SK-N-MC (cell line): ENCODE data around the gene ARAF.

Source experiments
- DNase-seq: peaks from one replicate; pipeline ENCODE4 v3.0.0-alpha.2; 2011; ENCODE audit warnings: low read depth, low spot score
- H3K27ac ChIP-seq: fragments of 200-600 bp; sonication (generic); 2 replicates; pipeline ENCODE4 v1.5.1; 2016; ENCODE audit warnings: mixed run types
- H3K36me3 ChIP-seq: fragments of 200-600 bp; sonication (generic); 2 replicates; pipeline ENCODE4 v1.6.1; 2017; ENCODE audit warnings: antibody characterized with exemption, low read length, mixed read lengths; ENCODE audit not compliant: insufficient read depth
- H3K4me3 ChIP-seq: fragments of 200-600 bp; sonication (generic); 2 replicates; pipeline ENCODE4 v1.5.1; 2016
- H3K9ac ChIP-seq: fragments of 200-600 bp; sonication (generic); 2 replicates; pipeline ENCODE4 v1.8.0; 2017; ENCODE audit warnings: mixed run types, mixed read lengths; ENCODE audit not compliant: insufficient read length
- H3K9me3 ChIP-seq: fragments of 200-600 bp; sonication (generic); 2 replicates; pipeline ENCODE4 v1.6.1; 2017; ENCODE audit warnings: low read depth, mild to moderate bottlenecking, antibody characterized with exemption, low read length, moderate library complexity, mixed read lengths
- EZH2 ChIP-seq: fragments of 200-600 bp; sonication (generic); IDR thresholded peaks from one replicate; pipeline ENCODE4 v1.6.1; 2017; ENCODE audit warnings: antibody characterized with exemption
- FOXP2 ChIP-seq: optimal IDR thresholded peaks from 2 replicates; pipeline ENCODE3; 2011; ENCODE audit warnings: mild to moderate bottlenecking, moderate library complexity; ENCODE audit not compliant: insufficient read depth; ENCODE audit errors: extremely low read length, control extremely low read depth
- POLR2AphosphoS5 ChIP-seq: IDR thresholded peaks from 2 replicates; pipeline ENCODE4 v1.6.1; 2012; ENCODE audit warnings: mild to moderate bottlenecking, low read depth, low read length, borderline replicate concordance

Gene ARAF

GRCh38 chrX:47619486-47620302 lies 58.7 kb downstream of the ARAF start, which contains the start of gene SYN1:
TSS of gene SYN1 (minus strand) at chrX:47619857. CDS start at chrX:47619728, 129 bp downstream.
- H3K4me3 ChIP-seq, result peak within 1 kb of the TSS; percentile 69
- no peak within 1 kb of the TSS for H3K9ac ChIP-seq
- TF ChIP-seq EZH2 (no peak), POLR2AphosphoS5 (no peak), FOXP2 (no peak)

DNA sequence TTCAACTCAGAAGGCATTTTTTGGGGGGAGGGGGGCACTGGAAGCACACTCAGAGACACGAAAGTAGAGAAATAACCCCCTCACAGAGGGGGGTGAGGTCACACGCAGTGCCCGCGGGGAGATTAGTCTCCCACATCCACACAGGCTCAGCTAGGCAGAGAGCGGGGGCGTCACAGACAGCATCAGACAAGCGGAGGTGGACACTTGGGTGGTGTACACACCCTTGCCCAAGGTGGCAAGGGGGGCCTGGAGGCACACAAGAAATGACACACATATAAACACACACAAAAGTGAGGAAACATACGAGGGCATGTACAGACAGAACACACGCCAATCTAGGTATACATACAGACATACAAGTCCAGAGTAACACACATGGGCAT lies 59.3 kb downstream of the ARAF start:
- Histone ChIP-seq H3K9ac (no peak overlapping the region), H3K27ac (no peak overlapping the region), H3K9me3 (no peaks in the 10 kb centered on the region), H3K36me3 (no peaks in the 10 kb centered on the region), H3K4me3 (no peak overlapping the region)
- no peak for TF ChIP-seq EZH2
- no peak for TF ChIP-seq FOXP2
- TF ChIP-seq POLR2AphosphoS5, result no peak
- DNase-seq, result no peak

More at GRCh38 chrX:47619486-47620302, 58.7 kb downstream of the ARAF start, which contains the start of gene SYN1:
- Histone ChIP-seq H3K9me3 (no peaks in the 10 kb centered on the region), H3K27ac (no peak within 1 kb of the TSS), H3K36me3 (no peaks in the 10 kb centered on the region)
- no peak for DNase-seq
